Embryonic facial prominence (tissue), 1 donor: ENCODE data around the gene GPR31.
"Not testable (repeated sequence)": the region's sequence is repeated elsewhere in the genome, so short reads cannot be mapped to it uniquely, and the experiment has no call there.

Source experiments
- DNase-seq: peaks from one replicate; pipeline ENCODE4 v3.0.0-alpha.2; 2016; ENCODE audit errors: extremely low spot score

Gene GPR31

GRCh38 chr6:167167699-167168098 is 9.9 kb upstream of the GPR31 start:
- DNase-seq: not testable (repeated sequence)

GRCh38 chr6:167165858-167166471 is 8.2 kb upstream of the GPR31 start:
- DNase-seq: no peak

- no peak for DNase-seq
These were observed 6.5 kb upstream of the GPR31 start for GRCh38 chr6:167164261-167164660.

GRCh38 chr6:167163476-167164011 is 5.8 kb upstream of the GPR31 start:
- DNase-seq: no peak

GRCh38 chr6:167162591-167162990 is 4.8 kb upstream of the GPR31 start:
- no peak for DNase-seq

- no peak for DNase-seq
These were observed 4.2 kb upstream of the GPR31 start for GRCh38 chr6:167161851-167162467.

- no peak for DNase-seq
These were observed 366 bp downstream of the GPR31 start for GRCh38 chr6:167157414-167157813.

- DNase-seq: no peak
These were observed 2.9 kb downstream of the GPR31 start for GRCh38 chr6:167154895-167155294.

- DNase-seq: no peak
These were observed 3.5 kb downstream of the GPR31 start for GRCh38 chr6:167154291-167154690.

GRCh38 chr6:167153521-167153959 is 4.2 kb downstream of the GPR31 start:
- no peak for DNase-seq

GRCh38 chr6:167152862-167153261 is 4.9 kb downstream of the GPR31 start:
- DNase-seq: no peak

- no peak for DNase-seq
These were observed 6.1 kb downstream of the GPR31 start for GRCh38 chr6:167151648-167152047.

- DNase-seq: no peak
These were observed 6.7 kb downstream of the GPR31 start for GRCh38 chr6:167150941-167151549.

- DNase-seq: no peak
These were observed 8.8 kb downstream of the GPR31 start for GRCh38 chr6:167148997-167149396.

- DNase-seq: no peak
These were observed 9.8 kb downstream of the GPR31 start for GRCh38 chr6:167148021-167148420.

GRCh38 chr6:167146977-167147376 is 10.8 kb downstream of the GPR31 start:
- DNase-seq: no peak

GRCh38 chr6:167146135-167146534 is 11.6 kb downstream of the GPR31 start:
- DNase-seq: no peak

- no peak for DNase-seq
These were observed 12.3 kb downstream of the GPR31 start for GRCh38 chr6:167145461-167145860.

- DNase-seq: no peak
These were observed 14.7 kb downstream of the GPR31 start for GRCh38 chr6:167143041-167143440.

GRCh38 chr6:167142433-167142761 is 15.4 kb downstream of the GPR31 start:
- no peak for DNase-seq

GRCh38 chr6:167141667-167142432 is 15.9 kb downstream of the GPR31 start:
- DNase-seq: no peak
